HT-29 (cell line): ENCODE results near the gene AMOTL1. TPM values are rescaled to one million over a fixed set of nuclear protein-coding genes. Genes with fewer than 3 reads are reported as not detected.
"Not testable (repeated sequence)": the region's sequence is repeated elsewhere in the genome, so short reads cannot be mapped to it uniquely, and the experiment has no call there.

Experiments
- DNase-seq: peaks from one replicate; pipeline ENCODE4 v3.0.0-alpha.2; 2015; ENCODE audit warnings: low spot score
- total RNA-seq: library from RNA; depleted of rRNA; stranded (reverse); fragments of >200 nt; shearing (Covaris generic); gene quantifications from 2 replicates; pipeline ENCODE4 v1.2.3, GENCODE V29; 2014

AMOTL1 gene
- total RNA-seq, 1 experiment from 2014 or later, result not detected

DNA sequence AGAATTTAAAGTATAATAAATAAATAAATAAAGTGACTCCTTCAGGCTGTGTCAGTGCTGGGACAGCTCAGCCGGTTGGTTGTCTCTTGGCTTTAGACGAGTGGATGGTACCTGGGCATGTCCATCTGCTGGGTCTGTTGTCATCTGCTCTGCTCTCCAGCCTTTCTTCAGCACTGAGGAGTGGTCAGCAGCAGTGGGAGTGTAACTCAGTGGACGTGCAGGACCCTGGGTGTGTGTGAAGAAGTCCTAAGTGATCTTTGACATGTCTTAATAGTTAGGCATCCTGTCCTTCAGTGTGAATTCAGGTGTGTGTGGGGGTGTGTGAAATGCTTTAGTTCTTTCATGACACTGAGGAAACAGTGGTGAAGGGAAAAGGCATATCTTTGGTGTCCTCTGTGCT is 24.3 kb downstream of the AMOTL1 start:
- no peak for DNase-seq

DNA sequence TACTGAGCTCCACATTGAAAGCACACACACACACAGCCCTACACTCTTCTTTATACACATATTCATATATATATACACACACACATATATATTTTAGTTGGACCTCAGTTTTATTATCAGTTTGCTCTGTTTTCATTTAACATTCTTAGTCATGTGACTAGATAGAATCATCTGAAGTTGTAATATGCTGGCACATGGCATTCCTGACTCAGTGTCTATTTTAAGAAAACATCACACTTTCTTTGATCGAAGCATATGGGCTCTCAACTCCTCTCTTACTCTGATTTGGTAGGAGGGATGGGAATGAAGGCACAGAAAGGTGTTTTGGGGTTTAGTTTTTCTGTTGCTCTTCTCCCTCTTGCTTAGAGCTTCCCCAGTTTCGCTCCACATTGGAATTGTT is 24.8 kb downstream of the AMOTL1 start:
- no peak for DNase-seq

DNA sequence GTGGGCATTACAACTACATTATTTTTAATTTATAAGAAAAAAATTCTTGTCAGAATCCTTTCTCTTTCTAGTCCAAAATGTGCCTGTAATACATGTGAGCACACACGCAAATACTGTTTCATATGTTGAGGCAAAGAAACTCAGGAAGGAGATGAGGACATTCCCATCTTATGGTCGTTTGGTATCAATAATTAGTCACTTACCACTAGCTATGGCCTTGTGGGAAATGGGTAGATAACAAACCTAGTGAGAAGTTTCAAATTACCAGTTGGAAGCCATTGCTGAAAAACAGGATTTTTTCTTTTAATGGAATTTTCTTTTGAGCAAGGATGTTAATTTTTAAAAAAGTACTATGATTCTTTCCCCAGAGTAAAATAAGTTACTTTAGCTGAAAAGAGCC is 25.7 kb downstream of the AMOTL1 start:
- DNase-seq, result no peak

DNA sequence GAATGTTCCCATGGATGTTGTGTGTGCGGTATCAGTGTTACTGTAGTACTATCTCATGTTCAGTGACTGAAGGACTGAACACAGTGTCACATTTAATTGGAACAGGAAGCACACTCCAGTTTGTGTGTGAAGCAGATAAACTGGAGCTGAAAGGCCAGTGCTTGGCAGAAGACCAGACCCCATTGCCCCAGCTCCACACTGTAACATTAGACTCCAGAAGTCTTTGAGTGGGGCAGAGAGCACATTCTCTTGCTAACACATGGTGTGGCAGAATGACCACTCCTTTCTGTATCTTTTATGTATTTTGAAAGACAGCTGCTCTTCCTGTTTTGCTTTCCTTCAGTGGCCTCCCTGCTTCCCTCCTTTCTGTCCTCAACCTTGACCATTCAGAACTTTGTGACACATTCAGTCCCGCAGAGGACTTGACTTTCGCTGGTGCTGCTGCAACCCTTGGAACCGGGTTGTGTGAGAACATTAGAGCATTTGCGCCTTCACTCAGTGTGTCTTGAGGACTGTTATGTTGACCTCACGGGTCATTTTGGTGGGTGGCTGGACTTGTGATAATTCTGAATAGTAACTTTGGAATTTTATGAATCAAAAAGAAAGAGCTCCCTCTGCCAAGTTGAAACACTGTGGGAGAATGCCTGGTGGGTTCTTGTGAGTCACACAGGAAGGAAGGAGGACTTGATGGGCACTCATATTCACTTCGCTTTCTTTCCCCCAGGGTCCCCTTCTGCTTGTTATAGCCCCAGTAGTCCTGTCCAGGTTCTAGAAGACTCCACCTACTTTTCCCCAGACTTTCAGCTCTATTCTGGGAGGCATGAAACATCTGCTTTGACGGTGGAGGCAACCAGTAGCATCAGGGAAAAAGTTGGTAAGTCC is 26.4 kb downstream of the AMOTL1 start:
- DNase-seq, result no peak

DNA sequence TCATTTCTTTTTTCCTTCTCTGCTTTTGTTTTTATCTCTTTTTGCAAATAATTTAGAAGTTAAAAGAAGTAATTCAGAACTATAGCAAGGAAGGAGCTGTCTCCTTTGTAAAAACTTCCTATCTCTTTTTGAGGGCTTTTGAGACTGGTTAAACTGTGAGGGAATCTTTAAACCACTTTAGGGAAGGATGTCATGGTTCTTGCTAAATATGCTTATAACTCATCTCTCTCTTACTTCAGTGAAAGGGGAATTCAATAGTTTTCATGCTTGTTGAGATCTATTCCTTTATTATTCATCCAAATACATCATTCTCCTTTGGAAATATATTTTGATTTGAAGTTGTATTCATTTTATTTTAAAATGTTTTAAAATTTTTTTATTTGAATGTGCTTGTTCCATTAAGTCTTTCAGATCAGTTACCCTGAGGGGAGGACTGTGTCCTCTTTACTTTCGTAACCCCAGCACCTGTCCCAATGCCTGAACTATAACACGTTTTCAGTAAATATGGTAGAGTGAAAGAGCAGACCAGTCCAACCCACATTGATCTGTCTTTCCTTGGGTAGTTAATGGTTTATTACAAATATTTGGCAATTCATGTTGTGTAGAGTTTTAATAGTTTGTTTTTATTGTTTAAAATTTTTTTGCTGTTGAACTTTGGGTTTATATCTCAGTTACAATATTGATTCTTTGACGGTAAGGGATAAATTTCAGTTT is 27.5 kb downstream of the AMOTL1 start:
- no peak for DNase-seq

DNA sequence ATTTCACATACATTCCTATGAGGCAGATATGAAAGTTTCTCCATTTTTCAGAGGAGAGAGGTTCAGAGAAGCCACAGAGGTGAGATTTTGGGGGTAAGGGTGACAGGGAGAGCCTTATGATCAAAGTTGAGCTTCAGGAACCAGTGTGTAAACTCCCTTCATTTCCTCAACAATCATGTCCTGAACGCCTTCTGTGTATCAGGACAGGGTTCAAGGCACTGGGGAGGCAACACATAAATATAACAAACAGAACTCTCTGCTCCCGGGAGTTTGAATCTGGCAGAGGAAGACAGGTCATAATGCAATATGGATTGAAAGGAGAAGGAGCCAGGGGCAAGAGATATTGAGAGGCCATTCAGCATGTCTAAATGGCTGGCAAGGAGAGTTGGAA is 28.0 kb downstream of the AMOTL1 start:
- DNase-seq, result no peak

DNA sequence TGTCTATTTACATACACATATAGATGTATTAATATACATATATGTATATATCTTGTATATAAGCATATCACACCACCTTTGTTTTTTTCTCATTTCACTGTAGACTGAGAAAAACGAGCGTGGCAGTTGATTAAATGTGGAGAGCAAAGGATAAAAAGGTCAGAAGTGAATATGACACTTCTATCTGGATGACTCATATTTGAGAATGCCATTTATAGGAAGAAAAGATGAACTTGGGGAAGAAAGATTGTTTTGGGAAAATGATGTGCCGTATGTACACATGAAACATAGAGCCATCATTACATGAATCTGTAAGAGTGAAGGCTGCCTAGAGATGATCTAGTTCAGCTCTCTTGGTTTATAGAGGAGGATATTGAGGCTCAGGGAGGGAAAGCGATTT is 28.7 kb downstream of the AMOTL1 start:
- DNase-seq, result no peak

DNA sequence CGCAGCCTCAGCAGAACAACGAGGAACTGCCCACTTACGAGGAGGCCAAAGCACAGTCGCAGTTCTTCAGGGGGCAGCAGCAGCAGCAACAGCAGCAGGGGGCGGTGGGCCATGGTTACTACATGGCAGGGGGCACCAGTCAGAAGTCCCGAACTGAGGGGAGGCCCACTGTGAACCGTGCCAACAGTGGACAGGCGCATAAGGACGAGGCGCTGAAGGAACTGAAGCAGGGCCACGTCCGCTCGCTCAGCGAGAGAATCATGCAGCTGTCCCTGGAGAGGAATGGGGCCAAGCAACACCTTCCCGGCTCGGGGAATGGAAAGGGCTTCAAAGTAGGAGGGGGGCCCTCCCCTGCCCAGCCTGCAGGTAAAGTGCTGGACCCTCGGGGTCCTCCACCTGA is 31.6 kb downstream of the AMOTL1 start:
- DNase-seq, result no peak

DNA sequence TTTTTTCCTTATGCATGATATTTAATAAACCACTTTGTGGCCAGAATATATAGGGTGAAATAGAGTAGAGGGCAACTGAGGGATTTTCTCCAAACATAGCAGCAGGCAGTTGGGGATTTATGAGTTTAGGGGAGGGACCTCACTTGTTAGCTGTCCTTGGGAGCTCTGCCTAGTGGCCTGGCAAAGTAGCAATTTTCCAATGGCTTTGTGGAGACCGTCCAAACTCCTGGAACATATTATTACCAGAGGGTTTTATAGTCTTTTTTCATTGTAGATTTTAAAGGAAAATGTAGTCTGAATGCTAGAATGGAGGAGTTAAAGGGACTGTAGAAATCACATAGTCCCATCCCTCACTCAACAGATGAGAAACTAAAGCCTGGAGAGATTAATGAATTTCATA is 32.3 kb downstream of the AMOTL1 start:
- no peak for DNase-seq

DNA sequence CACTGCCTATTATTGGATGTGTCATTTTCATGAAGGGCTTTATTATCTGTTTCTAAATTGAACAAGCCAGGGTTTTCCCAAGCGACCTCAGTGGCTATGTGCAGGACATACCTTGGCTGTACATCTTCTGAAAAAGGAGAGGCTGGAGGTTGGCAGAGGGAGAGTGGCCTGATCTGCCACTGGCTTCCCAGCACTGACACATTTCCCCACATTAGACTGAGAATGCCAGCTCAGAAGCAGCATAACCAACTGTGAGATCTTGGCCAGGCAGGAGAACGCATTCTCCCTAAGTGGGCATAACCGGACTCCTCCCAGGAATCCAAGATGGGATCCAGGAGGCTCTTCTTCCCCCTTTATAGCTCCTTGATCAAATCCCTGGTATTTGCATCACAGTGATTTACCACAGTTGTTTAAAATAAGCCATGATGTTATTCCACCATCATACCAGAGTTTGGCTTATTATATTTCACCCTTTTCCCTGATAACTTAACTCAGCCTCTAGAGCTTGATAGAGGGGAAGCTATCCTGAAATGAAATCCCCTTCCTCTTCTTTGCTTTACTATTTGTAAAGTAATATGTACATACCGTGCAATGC is 33.8 kb downstream of the AMOTL1 start:
- no peak for DNase-seq

DNA sequence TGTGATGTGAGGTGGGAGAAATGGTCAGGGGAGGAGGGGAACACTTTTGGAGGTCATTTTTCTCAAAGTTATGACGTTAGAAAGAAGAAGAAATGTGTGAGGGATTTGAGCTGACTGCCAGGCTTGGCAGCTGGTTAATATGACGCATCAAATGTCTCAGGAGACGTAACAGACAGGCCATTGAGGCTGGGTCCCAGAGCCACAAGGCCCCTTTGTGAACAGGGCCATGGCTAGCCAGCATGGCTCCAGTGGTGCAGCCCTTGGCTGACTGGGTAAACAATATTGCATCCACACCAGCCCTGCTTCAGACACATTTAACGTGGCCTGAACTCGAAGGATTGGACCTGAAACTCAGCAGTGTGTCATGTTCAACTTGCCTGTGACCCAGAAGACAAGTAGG is 34.3 kb downstream of the AMOTL1 start:
- DNase-seq, result no peak

DNA sequence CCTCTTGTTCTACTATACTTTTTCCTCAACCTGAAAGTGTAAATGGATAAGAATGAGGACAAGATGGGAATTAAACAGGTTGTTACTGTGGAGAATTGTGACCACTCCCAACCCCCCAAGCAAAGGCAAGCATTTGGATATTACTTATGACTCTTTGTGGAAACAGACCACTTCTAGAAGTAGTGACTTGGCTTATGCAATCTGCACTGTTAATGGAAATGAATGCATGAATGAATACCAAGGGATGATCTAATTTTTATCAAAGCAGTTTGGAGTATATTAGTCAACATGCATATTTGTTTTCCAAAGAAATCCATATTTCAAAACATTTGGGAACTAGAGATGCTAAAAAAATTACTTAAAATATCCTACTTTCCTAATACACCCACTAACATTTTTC is 35.3 kb downstream of the AMOTL1 start:
- DNase-seq, result no peak

DNA sequence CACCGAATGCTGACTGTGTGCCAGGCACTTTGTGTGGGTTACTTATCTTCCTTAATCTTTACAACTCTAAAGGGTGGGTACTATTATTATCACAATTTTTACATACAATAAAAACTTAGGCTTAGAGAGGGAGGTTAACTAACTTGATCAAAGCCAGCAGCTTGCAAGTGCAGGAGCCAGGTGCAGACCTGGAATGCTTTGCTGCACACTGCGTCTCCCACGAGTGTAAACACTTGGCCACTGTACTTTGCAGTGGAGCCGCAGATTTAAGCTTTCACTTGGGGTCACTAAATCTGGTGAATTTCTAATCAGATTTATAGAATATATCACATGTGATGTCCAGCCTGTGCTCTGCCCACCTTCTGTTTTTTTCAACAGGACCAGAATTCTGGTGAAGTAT is 36.7 kb downstream of the AMOTL1 start:
- DNase-seq, result no peak

DNA sequence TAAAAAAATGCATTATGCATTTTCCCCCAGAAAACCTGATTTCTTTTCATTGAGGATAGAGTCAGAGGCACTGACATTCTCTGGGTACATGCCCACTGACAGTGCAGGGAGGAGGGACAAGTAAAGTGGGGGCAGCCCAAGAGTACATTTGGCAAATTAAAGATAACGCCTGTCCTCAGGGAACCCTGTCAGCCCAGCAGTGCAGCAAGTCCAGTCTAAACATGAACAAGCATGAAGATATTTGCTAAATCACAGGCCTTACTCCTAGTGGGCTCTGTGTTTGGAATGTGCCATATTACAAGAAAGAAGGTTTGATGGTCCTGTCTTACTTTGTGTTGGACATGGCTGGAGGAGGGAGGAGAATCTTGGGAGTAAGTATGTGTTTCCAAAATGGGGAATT is 37.9 kb downstream of the AMOTL1 start:
- no peak for DNase-seq

DNA sequence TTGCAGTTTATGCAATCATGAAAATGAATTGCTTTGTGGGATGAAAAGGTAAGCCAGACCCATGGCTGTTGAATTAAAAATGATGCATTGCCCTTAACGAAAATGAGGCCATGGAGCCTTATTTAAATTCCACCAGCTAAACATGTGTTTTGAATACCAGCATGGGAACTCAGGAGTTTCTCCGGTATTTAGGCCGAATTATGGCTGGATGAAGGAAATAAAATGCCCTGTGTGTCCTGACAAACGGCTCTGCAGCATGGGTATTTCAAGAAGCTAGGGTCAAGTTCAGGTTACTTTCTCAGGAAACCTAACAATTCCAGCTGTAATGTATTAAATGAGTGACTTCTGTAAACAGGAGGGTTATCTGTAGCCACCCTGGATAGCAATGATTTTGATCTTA is 38.3 kb downstream of the AMOTL1 start:
- no peak for DNase-seq

DNA sequence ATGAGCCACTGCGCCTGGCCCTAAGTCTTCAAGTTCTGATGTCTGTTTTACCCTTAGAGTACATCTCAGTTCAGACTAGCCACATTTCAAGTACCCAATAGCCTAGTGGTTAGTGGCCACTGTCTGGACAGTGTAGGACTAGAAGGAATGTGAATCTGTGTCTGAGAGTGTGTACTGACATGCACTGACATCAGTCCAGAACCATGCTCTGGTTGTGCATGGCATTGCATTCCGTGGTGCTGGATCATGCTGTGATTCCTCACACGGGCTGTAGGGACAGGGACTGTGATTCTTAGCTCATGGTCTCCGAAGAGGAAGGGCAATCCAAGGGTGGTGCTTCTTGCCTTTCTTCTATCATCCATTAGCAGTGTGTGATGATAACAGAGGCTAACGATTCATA is 41.1 kb downstream of the AMOTL1 start:
- DNase-seq, result no peak

DNA sequence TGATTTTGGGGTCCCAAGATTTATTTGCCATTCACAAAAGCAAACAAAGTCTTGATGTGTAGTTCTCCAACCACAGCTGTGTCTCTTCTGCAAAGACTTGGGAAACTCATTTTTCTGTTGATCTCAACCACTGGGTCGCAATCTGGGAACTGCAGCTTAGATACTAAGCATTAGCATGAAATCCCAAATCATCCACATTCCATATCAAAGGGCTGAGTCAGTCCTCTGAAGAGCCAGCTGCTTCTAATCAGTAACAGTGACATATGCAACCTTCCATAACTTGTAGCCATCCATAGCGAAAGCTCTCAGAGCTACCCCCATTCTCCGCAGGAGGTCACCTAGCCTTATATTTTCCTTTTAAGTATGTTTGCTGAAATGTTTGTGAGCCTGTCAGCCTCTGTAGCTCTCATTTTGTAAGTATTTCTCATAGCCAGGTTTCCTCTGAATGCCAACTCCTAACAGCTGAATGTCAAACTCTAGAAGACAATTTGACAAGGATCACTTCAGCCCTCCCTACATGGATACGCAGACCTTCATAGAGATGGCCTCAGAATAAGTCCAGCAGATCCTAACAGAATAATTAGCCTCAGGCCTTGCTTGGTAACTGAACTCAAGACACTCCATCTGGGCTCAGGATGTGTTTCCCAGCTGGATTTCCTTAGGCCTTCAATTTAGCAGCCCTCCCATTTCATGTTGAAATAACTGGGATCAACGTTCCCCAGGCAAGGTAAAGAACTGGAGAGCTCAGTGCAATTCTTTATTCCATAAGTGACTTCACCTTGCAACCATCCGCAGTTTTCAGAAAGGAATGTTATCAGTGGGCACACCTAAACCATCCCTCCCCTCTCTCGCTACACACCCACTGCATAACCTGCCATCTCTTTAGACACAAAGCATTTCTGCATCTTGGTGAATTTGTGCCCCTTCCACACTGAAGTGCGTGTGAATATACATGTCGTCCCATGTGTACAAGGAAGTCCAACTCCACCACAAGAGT is 44.9 kb downstream of the AMOTL1 start:
- not testable (repeated sequence) for DNase-seq

DNA sequence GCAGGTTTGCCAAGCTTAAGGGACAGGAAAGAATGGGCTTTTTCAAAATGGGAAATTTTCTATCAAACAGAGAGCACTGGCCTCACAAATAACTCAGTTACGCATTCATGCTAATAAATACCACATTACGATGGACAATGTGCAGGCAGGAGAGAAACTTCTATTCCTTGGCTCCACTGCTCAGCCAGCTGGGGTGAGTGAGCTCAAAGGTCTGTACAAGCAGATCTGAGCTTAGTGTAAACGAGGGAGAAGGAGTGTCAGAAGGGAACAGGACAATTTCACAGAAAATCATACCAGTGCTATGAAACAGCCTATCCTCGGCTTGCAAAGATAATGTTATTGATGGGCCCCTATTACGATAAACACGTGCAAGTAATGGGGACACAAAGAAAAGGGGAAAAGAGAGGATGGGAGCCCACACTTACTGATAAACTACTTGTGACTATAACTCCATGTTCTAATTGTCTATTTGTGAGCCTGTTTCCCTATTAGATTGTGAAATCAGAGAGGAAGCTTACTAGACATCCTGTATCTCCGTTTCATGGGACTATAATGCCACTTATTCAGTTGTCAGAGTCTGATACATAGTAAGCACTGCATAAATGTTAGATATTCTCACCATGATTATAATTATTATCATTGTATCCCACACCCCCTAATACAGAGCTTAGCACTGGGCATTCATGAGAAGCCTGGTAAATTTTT is 46.3 kb downstream of the AMOTL1 start:
- no peak for DNase-seq

DNA sequence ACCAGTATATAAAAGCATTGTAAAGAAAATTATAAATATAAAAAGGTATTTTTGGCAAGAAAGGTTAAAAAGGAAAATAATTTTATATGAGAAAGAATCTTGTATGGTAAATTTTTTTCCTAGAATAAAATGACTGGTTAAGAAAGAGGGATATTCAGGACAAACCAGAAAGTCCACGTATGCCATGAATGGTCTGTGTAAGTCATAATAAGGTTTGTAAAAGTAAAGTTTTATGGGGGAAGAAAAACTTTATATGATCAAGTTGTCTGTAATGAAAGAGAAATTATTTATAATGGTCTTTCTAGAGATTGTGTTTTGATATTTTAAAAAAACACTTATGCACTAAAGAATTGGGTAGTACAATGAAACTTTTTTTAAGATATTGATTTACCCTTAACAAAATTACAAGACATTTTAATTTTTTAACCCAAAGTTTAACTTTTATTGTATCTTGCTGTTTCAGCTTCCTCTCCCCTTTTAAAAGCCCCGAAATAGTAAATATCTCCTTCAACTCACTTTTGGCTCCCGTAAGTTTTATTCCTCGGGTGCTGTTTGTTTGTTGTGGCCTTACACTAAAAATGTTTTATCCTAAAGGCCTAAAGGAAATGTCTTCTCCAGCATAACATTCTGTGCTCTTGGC is 47.7 kb downstream of the AMOTL1 start:
- no peak for DNase-seq

DNA sequence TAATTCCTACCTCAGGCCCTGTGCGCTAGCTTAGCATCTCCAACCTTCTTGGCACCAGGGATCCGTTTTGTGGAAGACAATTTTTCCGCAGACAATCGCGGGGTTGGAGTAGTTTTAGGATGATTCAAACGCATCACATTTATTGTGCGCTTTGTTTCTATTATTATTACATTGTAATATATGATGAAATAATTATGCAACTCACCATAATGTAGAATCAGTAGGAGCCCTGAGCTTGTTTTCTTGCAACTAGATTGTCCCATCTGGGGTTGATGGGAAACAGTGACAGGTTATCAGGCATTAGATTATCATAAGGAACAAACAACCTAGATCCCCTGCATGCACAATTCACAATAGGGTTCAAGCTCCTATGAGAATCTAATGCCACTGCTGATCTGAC is 52.3 kb downstream of the AMOTL1 start:
- DNase-seq, result no peak
